ENCODE data around the gene TAS1R1. TPM values are rescaled to one million over a fixed set of nuclear protein-coding genes. Genes with fewer than 3 reads are reported as not detected.

The TAS1R1 gene
- total RNA-seq, 1 experiment from 2014 or later, result not detected

GRCh38 chr1:6619045-6619444 lies 63.9 kb downstream of the TAS1R1 start:
- ATAC-seq, result no peak
- BruUV-seq (replicated peaks), result no TSS peak
- TF ChIP-seq POLR2AphosphoS5 (IDR thresholded peaks at IDR 0.05; ENCODE audit: low read depth, low read length) (no peak), SIN3A (IDR thresholded peaks at IDR 0.05; ENCODE audit: borderline replicate concordance, insufficient read depth, low read depth, low read length) (no peak), TCF7L2 (IDR thresholded peaks at IDR 0.05; ENCODE audit: low read depth, low read length) (no peak)
- TF ChIP-seq, protein P1, sequence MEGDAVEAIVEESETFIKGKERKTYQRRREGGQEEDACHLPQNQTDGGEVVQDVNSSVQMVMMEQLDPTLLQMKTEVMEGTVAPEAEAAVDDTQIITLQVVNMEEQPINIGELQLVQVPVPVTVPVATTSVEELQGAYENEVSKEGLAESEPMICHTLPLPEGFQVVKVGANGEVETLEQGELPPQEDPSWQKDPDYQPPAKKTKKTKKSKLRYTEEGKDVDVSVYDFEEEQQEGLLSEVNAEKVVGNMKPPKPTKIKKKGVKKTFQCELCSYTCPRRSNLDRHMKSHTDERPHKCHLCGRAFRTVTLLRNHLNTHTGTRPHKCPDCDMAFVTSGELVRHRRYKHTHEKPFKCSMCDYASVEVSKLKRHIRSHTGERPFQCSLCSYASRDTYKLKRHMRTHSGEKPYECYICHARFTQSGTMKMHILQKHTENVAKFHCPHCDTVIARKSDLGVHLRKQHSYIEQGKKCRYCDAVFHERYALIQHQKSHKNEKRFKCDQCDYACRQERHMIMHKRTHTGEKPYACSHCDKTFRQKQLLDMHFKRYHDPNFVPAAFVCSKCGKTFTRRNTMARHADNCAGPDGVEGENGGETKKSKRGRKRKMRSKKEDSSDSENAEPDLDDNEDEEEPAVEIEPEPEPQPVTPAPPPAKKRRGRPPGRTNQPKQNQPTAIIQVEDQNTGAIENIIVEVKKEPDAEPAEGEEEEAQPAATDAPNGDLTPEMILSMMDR (IDR thresholded peaks at IDR 0.05), result no peak
- TF ChIP-seq, protein P2, sequence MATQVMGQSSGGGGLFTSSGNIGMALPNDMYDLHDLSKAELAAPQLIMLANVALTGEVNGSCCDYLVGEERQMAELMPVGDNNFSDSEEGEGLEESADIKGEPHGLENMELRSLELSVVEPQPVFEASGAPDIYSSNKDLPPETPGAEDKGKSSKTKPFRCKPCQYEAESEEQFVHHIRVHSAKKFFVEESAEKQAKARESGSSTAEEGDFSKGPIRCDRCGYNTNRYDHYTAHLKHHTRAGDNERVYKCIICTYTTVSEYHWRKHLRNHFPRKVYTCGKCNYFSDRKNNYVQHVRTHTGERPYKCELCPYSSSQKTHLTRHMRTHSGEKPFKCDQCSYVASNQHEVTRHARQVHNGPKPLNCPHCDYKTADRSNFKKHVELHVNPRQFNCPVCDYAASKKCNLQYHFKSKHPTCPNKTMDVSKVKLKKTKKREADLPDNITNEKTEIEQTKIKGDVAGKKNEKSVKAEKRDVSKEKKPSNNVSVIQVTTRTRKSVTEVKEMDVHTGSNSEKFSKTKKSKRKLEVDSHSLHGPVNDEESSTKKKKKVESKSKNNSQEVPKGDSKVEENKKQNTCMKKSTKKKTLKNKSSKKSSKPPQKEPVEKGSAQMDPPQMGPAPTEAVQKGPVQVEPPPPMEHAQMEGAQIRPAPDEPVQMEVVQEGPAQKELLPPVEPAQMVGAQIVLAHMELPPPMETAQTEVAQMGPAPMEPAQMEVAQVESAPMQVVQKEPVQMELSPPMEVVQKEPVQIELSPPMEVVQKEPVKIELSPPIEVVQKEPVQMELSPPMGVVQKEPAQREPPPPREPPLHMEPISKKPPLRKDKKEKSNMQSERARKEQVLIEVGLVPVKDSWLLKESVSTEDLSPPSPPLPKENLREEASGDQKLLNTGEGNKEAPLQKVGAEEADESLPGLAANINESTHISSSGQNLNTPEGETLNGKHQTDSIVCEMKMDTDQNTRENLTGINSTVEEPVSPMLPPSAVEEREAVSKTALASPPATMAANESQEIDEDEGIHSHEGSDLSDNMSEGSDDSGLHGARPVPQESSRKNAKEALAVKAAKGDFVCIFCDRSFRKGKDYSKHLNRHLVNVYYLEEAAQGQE (IDR thresholded peaks at IDR 0.05; ENCODE audit: insufficient read depth in 1 of 2, low read depth in 2 of 2, low read length in 1 of 2), result no peak
- no peak for DNase-seq (ENCODE audit: low read depth, low spot score)
- Histone ChIP-seq H3K27me3 (ENCODE audit: control insufficient read depth, insufficient read depth, low read length) (no peaks in the 10 kb centered on the region), H3K27ac (ENCODE audit: low read length) (no peak overlapping the region), H3K36me3 (ENCODE audit: control insufficient read depth, insufficient read depth, low read length) (0 out of 2 replicates have a peak, but pooled peaks cover 4% of the 10 kb centered on the region), H3K9me3 (ENCODE audit: control insufficient read depth, insufficient read depth, low read depth, low read length) (no peaks in the 10 kb centered on the region), H3K4me1 (ENCODE audit: control insufficient read depth, insufficient read depth, low read length) (peaks cover 36% of the 10 kb centered on the region), H3K4me3 (ENCODE audit: low read depth in 2 of 2, low read length in 2 of 2) (no peak overlapping the region)
- ChIA-PET POLR2A (no interaction called here), CTCF (no interaction called here)
- intact Hi-C loops (cut with micrococcal nuclease; ENCODE audit: unreplicated experiment), result no loop called here
- in situ Hi-C loops (cut with HindIII; ENCODE audit: low pct_unique_long_range_greater_than_20kb, low sequenced_read_pairs), result no loop called here

DNA sequence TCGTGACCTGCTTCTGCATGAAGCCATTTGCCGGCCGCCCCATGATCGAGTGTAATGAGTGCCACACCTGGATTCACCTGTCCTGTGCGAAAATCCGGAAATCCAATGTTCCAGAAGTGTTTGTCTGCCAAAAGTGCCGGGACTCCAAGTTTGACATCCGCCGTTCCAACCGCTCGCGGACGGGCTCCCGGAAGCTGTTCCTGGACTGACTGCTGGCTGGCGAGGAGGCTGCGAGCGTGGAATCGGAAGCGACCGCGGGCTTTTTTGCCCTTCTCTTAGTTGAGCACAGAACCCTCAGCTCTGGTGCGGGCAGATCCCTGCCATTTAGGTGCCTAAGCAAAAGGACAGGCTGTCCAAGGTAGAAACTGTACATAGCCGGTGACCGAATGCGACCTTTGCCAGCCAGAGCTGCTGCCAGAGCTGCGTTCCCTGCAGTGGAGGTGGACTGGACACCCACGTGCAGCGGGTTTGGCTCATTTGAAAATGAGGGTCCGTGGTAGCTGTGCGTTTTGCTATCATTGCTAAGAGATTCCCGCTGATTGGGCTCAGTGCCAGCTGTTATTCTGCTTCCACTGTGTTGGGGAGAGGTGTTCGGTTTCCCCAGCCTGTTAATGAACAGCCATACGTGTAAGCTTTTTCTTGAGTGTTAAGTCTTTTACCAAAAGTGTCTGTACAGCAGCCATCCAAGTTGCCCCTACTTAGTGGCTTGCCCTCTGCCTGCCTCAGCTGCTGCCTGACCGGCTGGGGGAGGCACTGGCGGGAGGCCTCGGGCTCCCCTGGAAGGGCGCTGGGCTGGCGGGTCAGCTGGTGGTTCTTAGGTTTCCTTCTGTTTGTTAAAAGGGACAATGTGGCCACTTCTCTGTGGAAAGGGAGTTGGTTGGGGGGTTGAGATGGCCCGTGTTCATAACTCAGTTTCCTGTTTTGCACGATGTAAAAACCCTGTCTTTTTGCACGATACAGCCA lies 66.6 kb downstream of the TAS1R1 start:
- Histone ChIP-seq H3K9me3 (ENCODE audit: control insufficient read depth, insufficient read depth, low read depth, low read length) (no peaks in the 10 kb centered on the region), H3K36me3 (ENCODE audit: control insufficient read depth, insufficient read depth, low read length) (peaks cover 4% of the 10 kb centered on the region; the same call in 1 of the 2 replicates), H3K4me3 (ENCODE audit: low read depth in 2 of 2, low read length in 2 of 2) (no peak overlapping the region), H3K27me3 (ENCODE audit: control insufficient read depth, insufficient read depth, low read length) (no peaks in the 10 kb centered on the region), H3K27ac (ENCODE audit: low read length) (peak overlapping the region; percentile 79), H3K4me1 (ENCODE audit: control insufficient read depth, insufficient read depth, low read length) (peaks cover 36% of the 10 kb centered on the region)
- intact Hi-C loops (cut with micrococcal nuclease; ENCODE audit: unreplicated experiment) (no loop called here), in situ Hi-C loops (cut with HindIII; ENCODE audit: low pct_unique_long_range_greater_than_20kb, low sequenced_read_pairs) (no loop called here)
- ChIA-PET CTCF (no interaction called here), POLR2A (no interaction called here)
- ATAC-seq (no peak), DNase-seq (ENCODE audit: low read depth, low spot score) (no peak)
- TF ChIP-seq SIN3A (IDR thresholded peaks at IDR 0.05; ENCODE audit: borderline replicate concordance, insufficient read depth, low read depth, low read length) (no peak), TCF7L2 (IDR thresholded peaks at IDR 0.05; ENCODE audit: low read depth, low read length) (no peak), POLR2AphosphoS5 (IDR thresholded peaks at IDR 0.05; ENCODE audit: low read depth, low read length) (no peak)
- TF ChIP-seq, protein P2 (IDR thresholded peaks at IDR 0.05; ENCODE audit: insufficient read depth in 1 of 2, low read depth in 2 of 2, low read length in 1 of 2), result no peak
- TF ChIP-seq, protein P1 (IDR thresholded peaks at IDR 0.05), result no peak
- no TSS peak for BruUV-seq (replicated peaks)

Measured in Panc1 (cell line).